Measurements from ENCODE around the gene CDKN1B.

GRCh38 chr12:12713932-12714275 lies 3.3 kb upstream of the CDKN1B start:
- no peak for TF ChIP-seq POLR2AphosphoS5 (IDR thresholded peaks at IDR 0.05; ENCODE audit: low read depth, low read length)
- no peak for TF ChIP-seq POLR2A (IDR thresholded peaks at IDR 0.05; ENCODE audit: low read depth, low read length)
- no peak for TF ChIP-seq PAX5 (IDR thresholded peaks at IDR 0.05; ENCODE audit: insufficient read depth, low read length, severe bottlenecking)
- no peak for TF ChIP-seq SPI1 (IDR thresholded peaks at IDR 0.05; ENCODE audit: low read depth, low read length)
- TF ChIP-seq TAF1 (IDR thresholded peaks at IDR 0.05; ENCODE audit: low read depth, low read length): no peak

All from GM12891 (cell line).